Stimulated activated CD8-positive, alpha-beta memory T cell treated with anti-CD3 and anti-CD28 coated beads, Interleukin-4, amount 100 ng/mL, for 4 hours (primary cell): Measurements from ENCODE around the gene EPS8L3.
"Not testable (repeated sequence)": the region's sequence is repeated elsewhere in the genome, so short reads cannot be mapped to it uniquely, and the experiment has no call there.

Experiments
- DNase-seq, 2 donors: peaks; one replicate each; pipeline ENCODE4 v3.0.0-alpha.2; 2020; ENCODE audit warnings: low read depth in 2 of 2, low spot score in 1 of 2

EPS8L3 gene

DNA sequence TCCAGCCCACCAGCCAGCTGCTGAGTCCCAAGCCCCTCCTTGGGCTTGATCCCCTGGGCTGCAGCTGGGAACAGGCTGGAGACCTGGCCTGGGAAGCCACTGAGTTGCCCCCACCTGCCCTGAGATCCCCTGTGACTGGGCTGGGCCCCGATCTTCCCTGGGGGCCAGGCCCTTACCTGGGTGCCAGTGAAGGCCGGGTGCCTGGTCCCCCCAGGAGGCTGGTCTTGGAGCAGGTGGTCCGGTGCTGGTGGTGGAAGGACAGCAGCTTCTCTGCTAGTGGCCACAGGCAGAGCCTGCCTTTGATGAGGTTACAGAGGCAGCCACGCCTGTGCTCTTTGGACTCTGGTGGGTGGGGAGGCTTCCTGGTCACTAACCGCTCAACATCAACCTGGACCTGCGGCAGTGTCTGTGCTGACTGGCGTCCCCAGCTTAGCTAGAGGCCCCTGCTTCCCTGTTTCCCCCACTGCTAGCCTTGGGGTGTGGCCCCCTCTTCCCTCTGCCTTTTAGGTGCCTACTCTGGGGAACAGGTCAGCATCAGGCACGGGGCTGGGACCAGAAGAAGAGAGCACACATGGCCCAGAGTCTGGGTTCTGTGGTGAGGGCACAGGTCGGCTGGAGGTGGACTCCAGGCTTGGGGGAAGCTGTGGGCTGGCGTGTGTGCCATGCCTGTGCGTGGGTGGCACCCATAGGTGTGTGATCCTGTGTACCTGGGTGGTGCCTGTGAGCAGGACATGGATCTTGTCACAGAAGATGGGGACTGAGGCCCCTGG is at the start of gene EPS8L3:
TSS of gene EPS8L3 (minus strand) at position 278 of the 770 bp plus-strand sequence. CDS start 2,174 bp downstream, outside the sequence.
- no peak for DNase-seq

DNA sequence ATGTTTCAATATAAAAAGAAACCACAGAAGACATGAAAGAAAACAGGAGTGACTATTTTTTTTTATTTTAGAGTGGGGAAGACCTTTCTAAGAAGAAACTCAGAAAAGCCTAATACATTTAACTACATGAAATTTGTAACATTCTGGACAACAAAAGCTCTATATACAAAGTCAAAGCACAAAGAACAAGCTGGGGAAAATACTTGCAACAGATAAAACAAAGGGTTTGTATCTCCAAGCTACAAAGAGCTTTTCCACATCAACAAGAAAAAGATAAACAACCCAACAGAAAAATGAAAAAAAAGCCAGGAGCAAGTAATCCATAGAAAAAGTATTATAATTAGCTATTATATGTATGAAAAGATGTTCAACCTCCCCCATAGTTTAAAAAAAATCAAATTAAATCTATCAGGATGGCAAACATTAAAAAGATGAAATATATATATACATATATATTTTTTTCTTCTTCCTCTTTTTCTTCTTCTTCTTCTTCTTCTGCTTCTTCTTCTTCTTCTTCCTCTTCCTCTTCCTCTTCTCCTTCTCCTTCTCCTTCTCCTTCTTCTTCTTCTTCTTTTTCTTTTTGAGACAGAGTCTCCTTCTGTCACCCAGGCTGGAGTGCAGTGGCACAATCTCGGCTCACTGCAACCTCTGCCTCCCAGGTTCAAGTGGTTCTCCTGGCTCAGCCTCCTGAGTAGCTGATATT is 49.1 kb upstream of the EPS8L3 start:
- DNase-seq = no peak

DNA sequence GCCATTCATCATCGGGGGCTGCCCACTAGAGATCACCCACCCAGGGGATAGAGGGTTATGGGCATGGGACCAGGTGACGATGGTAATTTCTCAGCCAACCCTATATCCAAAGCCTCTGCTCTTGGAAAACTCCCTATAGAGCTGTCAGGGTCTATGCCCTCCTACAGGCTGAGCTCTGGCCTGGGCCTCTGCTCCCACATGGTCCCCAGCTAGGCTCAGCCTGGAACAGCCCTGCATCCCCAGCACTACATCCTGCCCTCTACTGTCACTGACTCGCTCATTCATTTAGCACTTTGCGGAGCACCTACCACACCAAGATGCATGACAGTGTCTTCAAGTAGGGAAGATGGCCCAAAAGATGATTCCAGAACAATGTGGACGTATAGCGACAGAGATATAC is 45.0 kb upstream of the EPS8L3 start:
- no peak for DNase-seq

GRCh38 chr1:109807822-109808680 is 44.3 kb upstream of the EPS8L3 start:
- DNase-seq = no peak

GRCh38 chr1:109807402-109807801 is 43.7 kb upstream of the EPS8L3 start:
- DNase-seq = no peak

- DNase-seq = no peak
These were observed 43.1 kb upstream of the EPS8L3 start for GRCh38 chr1:109806733-109807400.

DNA sequence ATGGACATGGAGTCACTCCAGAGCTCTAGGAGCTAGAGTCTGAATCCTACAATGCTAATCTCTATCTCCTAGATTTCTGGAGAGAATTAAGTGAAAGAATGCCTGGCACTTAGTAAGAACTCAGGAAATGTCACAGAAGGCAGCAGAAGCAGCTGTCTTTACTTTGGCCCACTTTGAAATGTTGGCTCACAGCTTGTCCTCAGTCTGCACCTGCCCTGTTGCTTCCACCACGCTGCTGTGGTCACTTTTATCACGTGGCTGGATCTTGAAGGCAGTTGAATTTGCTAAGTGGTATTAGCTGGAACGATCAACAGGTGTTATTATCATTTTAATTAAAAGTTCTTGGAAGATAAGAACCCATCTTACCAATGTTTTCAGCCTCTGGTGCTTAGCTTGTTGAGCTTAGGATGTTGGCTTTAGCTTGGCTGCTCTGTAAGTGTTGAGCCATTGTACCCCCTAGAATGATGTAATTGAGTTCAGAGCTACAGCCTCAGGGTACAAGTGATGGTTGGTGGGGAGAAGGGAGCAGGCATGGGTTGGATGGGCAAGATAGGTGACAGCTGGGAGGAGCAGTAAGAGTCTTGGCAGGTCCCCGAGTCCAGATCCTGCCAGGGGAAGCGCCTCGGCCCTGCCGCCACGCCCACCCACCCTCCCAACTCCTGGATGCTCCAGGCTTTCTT is 41.9 kb upstream of the EPS8L3 start:
- no peak for DNase-seq

DNA sequence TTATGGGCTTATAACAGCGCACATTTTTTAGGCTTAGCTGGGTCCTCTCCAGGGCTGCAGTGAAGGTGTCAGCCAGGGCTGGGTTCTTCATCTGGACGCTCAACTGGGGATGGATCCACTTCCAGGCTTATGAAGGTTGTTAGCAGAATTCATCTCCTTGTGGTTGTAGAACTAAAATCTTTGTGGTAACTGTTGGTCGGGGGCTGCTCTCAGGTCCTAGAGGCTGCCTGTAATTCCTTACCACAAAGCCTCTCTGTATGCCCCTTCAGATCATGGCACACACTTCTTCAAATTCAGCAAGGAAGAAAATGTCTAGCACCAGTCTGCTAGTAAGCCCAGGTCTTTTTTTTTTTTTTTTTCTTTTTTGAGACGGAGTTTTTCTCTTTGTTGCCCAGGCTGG is 40.9 kb upstream of the EPS8L3 start:
- no peak for DNase-seq

- DNase-seq = no peak
These were observed 40.2 kb upstream of the EPS8L3 start for GRCh38 chr1:109803901-109804331.

DNA sequence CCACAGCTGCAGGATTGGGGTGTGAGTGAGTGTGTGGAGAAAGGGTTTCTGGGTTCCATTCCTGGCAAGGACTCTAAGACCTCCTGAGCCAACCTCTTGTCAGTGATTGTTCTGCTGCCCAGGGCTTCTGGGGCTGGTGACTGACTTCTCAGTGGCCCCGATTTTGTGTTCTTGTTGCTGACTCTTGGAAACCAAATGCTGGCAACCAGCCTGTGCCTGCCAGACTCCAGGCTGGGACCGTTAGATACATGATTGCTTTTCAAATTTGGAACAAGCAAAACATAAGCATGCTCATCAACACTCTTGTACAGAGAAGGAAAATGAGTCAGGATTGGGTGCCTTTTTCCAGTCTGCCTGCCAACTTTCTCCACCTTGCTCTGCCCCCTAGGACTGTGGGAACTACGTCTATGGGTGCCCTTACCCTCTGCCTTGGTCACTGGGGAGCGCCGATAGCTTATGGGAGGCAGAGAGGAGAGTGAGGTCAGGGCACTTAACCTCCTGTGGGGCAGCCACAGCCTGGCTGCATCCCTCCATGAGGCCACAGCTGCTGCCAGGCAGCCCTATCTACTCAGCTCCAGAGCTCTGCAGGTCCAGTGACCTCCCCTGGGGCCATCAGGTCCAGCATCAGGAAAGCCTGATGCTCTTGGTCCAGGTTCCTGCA is 39.3 kb upstream of the EPS8L3 start:
- no peak for DNase-seq

GRCh38 chr1:109802136-109802900 is 38.6 kb upstream of the EPS8L3 start:
- peak in 1 of 2 donors; percentile 15 for DNase-seq

GRCh38 chr1:109801791-109802135 is 38.0 kb upstream of the EPS8L3 start:
- no peak for DNase-seq

GRCh38 chr1:109800291-109800690 is 36.6 kb upstream of the EPS8L3 start:
- no peak for DNase-seq

- DNase-seq = no peak
These were observed 35.7 kb upstream of the EPS8L3 start for GRCh38 chr1:109799445-109799844.

GRCh38 chr1:109797303-109797595 is 33.5 kb upstream of the EPS8L3 start:
- DNase-seq = not testable (repeated sequence)

- no peak for DNase-seq
These were observed 33.0 kb upstream of the EPS8L3 start for GRCh38 chr1:109796484-109797302.

DNA sequence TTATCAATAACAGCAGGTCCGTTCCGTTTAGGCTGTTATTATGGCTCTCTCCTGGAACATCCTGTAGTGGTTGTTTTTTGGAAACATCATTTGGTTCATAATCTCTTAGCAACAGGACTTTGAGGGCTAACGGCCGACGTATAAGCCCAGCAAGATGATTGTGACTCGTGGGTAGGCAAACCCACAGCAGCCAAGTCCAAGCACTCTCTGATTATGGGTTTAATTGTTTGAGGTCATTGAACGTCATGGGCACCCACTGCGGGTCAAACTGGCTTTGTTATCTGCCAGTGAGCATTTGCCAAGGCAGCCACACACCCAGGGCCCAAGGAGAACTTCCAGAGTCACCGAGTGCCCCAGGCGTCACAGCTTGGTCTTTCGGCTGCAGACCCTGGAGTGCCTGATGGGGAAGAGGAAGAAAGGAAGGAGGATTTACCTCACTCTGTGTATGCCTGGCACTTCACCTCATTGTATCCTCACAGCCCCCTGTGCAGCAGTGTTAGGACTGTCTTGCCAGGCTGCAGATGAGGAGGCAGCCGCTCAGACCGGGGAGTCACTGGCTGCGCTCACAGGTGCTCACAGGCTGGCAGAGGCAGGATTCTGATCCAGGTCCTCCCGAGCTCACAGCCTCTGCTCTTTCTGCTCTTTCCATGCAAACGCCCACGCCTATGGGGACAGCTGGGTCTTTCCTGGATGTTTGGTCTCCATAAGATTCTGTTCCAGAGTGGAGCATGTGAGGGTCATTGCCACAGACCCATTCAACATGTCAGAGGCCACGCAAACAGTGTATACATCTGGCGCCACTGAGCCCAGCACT is 30.8 kb upstream of the EPS8L3 start:
- DNase-seq = no peak
